MM.1S (cell line): Measurements from ENCODE around the gene FBXW12.

Experiments used
- EZH2 ChIP-seq: fragments of 300-600 bp; sonication (generic); optimal IDR thresholded peaks from 2 replicates; pipeline ENCODE3; 2017; ENCODE audit warnings: low read depth, mild to moderate bottlenecking, antibody characterized with exemption, low read length, mixed read lengths
- TF ChIP-seq, protein P1 (sequence below): fragments of 300-600 bp; sonication (generic); IDR thresholded peaks from 2 replicates; pipeline ENCODE4 v1.5.1; 2016; ENCODE audit warnings: antibody characterized with exemption, low read length, mixed read lengths

DNA sequence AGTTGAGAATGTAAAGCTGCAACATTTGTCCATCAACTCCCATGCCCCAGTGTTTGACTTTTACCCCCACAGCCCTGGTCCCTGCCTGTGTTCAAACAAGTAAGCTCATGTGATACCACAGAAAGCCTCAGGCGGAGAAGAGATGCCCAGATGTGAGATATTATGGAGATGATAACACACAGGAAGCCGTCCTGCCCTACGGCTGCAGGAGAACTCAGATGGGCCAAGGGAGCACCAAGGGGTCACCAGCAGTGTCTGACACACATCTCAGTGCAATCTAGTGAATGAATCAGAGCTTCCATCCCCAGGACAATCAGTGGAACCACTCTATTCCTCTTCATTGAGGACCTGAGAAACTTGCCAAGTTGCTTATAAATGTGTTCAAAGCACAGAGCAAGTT is 24.5 kb upstream of the FBXW12 start:
- no peak for TF ChIP-seq EZH2
- TF ChIP-seq, protein P1, sequence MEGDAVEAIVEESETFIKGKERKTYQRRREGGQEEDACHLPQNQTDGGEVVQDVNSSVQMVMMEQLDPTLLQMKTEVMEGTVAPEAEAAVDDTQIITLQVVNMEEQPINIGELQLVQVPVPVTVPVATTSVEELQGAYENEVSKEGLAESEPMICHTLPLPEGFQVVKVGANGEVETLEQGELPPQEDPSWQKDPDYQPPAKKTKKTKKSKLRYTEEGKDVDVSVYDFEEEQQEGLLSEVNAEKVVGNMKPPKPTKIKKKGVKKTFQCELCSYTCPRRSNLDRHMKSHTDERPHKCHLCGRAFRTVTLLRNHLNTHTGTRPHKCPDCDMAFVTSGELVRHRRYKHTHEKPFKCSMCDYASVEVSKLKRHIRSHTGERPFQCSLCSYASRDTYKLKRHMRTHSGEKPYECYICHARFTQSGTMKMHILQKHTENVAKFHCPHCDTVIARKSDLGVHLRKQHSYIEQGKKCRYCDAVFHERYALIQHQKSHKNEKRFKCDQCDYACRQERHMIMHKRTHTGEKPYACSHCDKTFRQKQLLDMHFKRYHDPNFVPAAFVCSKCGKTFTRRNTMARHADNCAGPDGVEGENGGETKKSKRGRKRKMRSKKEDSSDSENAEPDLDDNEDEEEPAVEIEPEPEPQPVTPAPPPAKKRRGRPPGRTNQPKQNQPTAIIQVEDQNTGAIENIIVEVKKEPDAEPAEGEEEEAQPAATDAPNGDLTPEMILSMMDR = no peak
